ENCODE data around the gene ZNF605. TPM values are rescaled to one million over a fixed set of nuclear protein-coding genes. Genes with fewer than 3 reads are reported as not detected.

Gene ZNF605
- polyA plus RNA-seq, 3 donors: 0.32 to 1.9 (median 0.80) TPM

GRCh38 chr12:132945806-132946205 lies 10.3 kb downstream of the ZNF605 start:
- Mint-ChIP-seq H3K27ac (no peak overlapping the region), H3K36me3 (peaks cover 62 to 90% of the 10 kb centered on the region in 2 donors), H3K4me3 (no peak overlapping the region), H3K9me3 (peaks cover 41 to 67% (median 62%) of the 10 kb centered on the region in 7 donors), H3K4me1 (no peaks in the 10 kb centered on the region), H3K27me3 (ENCODE audit: low read depth in 3 of 3) (no peaks in the 10 kb centered on the region)
- H3K4me2 ChIP-seq (replicated peaks; ENCODE audit: extremely low read depth, low read length, poor library complexity, severe bottlenecking): no peak overlapping the region
- DNase-seq: no peak
- no peak overlapping the region for H3K27ac ChIP-seq (ENCODE audit: low read depth in 1 of 2, low read length in 2 of 2)
- no peak overlapping the region for H3K9ac ChIP-seq (ENCODE audit: insufficient read depth, low read length, poor library complexity, severe bottlenecking)
- no peak for TF ChIP-seq CTCF (IDR thresholded peaks at IDR 0.05)
- H3K79me2 ChIP-seq (ENCODE audit: insufficient read depth, low read length): no peaks in the 10 kb centered on the region
- peaks cover 97 to 99% of the 10 kb centered on the region in 2 donors for H3K9me3 ChIP-seq (replicated peaks in 1 of 2; ENCODE audit: control insufficient read depth in 1 of 2, insufficient read depth in 1 of 2, low read length in 2 of 2)
- H4K20me1 ChIP-seq (ENCODE audit: insufficient read depth, low read length): no peaks in the 10 kb centered on the region
- intact Hi-C loops (cut with micrococcal nuclease): loop anchor here in 1 of 2 donors (5.0 kb wide), 1 partner anchor 34 kb away; no protein-coding TSS in a partner anchor
- H3K4me3 ChIP-seq (replicated peaks in 1 of 3; ENCODE audit: low read depth in 2 of 3, low read length in 3 of 3): peak overlapping the region in 1 of 3 experiments; percentile 6
- no peak overlapping the region for H2AFZ ChIP-seq (ENCODE audit: insufficient read depth, low read depth, low read length, poor library complexity, severe bottlenecking)
- WGBS (ENCODE audit: insufficient coverage): 100% methylated on average over 9 of the region's 9 CpGs
- no peaks in the 10 kb centered on the region for H3K4me1 ChIP-seq (ENCODE audit: control insufficient read depth in 1 of 2, insufficient read depth in 2 of 2, low read length in 2 of 2)
- H3K27me3 ChIP-seq (ENCODE audit: control insufficient read depth in 2 of 2, insufficient read depth in 2 of 2, low read length in 2 of 2): no peaks in the 10 kb centered on the region
- peaks cover 40 to 91% of the 10 kb centered on the region in 2 donors for H3K36me3 ChIP-seq (replicated peaks in 1 of 2; ENCODE audit: control insufficient read depth in 1 of 2, insufficient read depth in 2 of 2, low read length in 2 of 2)

GRCh38 chr12:132942611-132943010 lies 13.5 kb downstream of the ZNF605 start:
- no peaks in the 10 kb centered on the region for H3K27me3 Mint-ChIP-seq (ENCODE audit: low read depth in 3 of 3)
- intact Hi-C loops (cut with micrococcal nuclease): no loop called here
- WGBS (ENCODE audit: insufficient coverage): 98% methylated on average over 10 of the region's 13 CpGs
- Histone ChIP-seq H3K9me3 (replicated peaks in 1 of 2; ENCODE audit: control insufficient read depth in 1 of 2, insufficient read depth in 1 of 2, low read length in 2 of 2) (peaks cover 81 to 94% of the 10 kb centered on the region in 2 donors), H4K20me1 (ENCODE audit: insufficient read depth, low read length) (no peaks in the 10 kb centered on the region), H3K27ac (ENCODE audit: low read depth in 1 of 2, low read length in 2 of 2) (no peak overlapping the region), H3K36me3 (replicated peaks in 1 of 2; ENCODE audit: control insufficient read depth in 1 of 2, insufficient read depth in 2 of 2, low read length in 2 of 2) (peaks cover 36 to 60% of the 10 kb centered on the region in 2 donors), H3K9ac (ENCODE audit: insufficient read depth, low read length, poor library complexity, severe bottlenecking) (no peak overlapping the region), H3K27me3 (ENCODE audit: control insufficient read depth in 2 of 2, insufficient read depth in 2 of 2, low read length in 2 of 2) (no peaks in the 10 kb centered on the region), H3K4me2 (replicated peaks; ENCODE audit: extremely low read depth, low read length, poor library complexity, severe bottlenecking) (no peak overlapping the region), H3K79me2 (ENCODE audit: insufficient read depth, low read length) (no peaks in the 10 kb centered on the region), H3K4me3 (replicated peaks in 1 of 3; ENCODE audit: low read depth in 2 of 3, low read length in 3 of 3) (peak overlapping the region in 1 of 3 experiments; percentile 35), H2AFZ (ENCODE audit: insufficient read depth, low read depth, low read length, poor library complexity, severe bottlenecking) (no peak overlapping the region), H3K4me1 (ENCODE audit: control insufficient read depth in 1 of 2, insufficient read depth in 2 of 2, low read length in 2 of 2) (no peaks in the 10 kb centered on the region)
- DNase-seq: no peak
- H3K27ac Mint-ChIP-seq: no peak overlapping the region
- peaks cover 52 to 89% (median 82%) of the 10 kb centered on the region in 7 donors for H3K9me3 Mint-ChIP-seq
- H3K36me3 Mint-ChIP-seq: peaks cover 42 to 75% of the 10 kb centered on the region in 2 donors
- H3K4me3 Mint-ChIP-seq: no peak overlapping the region
- no peak for TF ChIP-seq CTCF (IDR thresholded peaks at IDR 0.05)
- no peaks in the 10 kb centered on the region for H3K4me1 Mint-ChIP-seq

All from CD14-positive monocyte (primary cell).